Stimulated activated naive CD4-positive, alpha-beta T cell treated with Interleukin-2 at 50 U/mL for 16 hours (primary cell): ENCODE measurements around the gene SNX33.

Experiments used
- DNase-seq: peaks from one replicate; lab custom pipeline; 2025; lab: John Stamatoyannopoulos, UW

Gene SNX33

GRCh38 chr15:75641179-75641503 lies 6.6 kb upstream of the SNX33 start:
- no peak for DNase-seq

GRCh38 chr15:75641603-75642002 lies 6.1 kb upstream of the SNX33 start:
- DNase-seq, result no peak

DNA sequence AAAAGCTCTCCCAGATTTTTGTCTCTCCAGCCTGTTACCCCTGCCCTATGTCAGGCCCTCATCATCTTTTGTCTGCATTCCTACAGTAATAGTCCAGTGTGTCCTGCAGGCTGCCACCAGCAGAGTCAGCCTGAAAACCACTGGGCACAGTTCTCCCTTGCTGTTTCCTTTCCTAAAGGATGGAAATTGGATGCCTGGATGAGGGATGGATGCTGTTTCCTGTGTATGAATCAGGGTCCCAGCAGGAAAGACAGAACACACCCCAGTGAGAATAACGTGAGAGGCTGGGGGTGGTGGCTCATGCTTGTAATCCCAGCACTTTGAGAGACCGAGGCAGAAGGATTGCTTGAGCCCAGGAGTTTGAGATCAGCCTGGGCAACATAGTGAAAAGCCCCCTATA lies 3.3 kb upstream of the SNX33 start:
- no peak for DNase-seq

- DNase-seq, result no peak
Observed at GRCh38 chr15:75646112-75646943, 1.4 kb upstream of the SNX33 start.

GRCh38 chr15:75646944-75647364 lies 758 bp upstream of the SNX33 start:
- DNase-seq, result no peak

DNA sequence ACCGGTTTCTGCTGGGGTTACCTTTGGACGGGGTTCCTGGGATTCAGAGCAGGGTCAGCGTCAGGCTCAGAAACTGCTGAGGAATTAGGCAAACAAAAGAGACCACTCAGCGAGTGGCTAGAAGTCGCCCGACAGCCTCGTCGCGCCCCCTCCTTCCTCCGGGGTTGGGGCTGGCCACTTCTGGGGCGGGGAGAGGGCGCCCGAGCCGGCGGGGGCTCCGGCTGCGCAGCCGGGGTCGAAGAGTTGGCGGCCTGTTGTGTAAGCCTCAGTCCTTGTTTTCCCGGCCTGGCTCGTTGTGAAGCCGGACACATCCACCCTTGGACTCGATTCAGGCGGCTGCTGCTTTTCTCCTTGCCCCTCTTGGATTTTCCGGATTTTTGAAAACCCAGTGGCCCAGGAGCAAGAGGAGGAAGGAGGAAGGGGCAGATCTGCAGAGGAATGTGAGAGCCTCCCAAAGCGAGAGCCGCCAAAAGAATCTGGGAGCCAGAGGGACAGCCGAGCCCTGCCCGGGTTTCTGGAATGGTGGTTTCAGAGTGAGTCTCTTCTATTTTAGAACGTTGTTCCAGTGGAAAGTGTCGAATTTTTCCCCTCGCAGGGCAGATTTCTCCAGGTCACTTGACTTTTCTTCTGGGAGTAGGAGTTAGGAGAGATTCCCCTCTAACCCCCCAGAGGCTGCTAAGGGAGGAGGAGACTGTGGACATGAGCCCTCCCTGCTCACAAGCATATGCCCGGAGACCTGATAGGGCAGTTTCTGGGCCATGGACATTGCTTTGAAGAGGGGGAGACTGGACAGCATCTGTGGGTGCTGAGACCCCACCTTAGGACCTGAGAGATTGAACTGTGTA lies 666 bp downstream of the SNX33 start:
- DNase-seq, result peak; percentile 5

- no peak for DNase-seq
Observed at GRCh38 chr15:75649045-75649761, 1.5 kb downstream of the SNX33 start.

GRCh38 chr15:75649848-75650247 lies 2.1 kb downstream of the SNX33 start:
- no peak for DNase-seq

- no peak for DNase-seq
Observed at GRCh38 chr15:75650908-75651809, 3.4 kb downstream of the SNX33 start.

DNA sequence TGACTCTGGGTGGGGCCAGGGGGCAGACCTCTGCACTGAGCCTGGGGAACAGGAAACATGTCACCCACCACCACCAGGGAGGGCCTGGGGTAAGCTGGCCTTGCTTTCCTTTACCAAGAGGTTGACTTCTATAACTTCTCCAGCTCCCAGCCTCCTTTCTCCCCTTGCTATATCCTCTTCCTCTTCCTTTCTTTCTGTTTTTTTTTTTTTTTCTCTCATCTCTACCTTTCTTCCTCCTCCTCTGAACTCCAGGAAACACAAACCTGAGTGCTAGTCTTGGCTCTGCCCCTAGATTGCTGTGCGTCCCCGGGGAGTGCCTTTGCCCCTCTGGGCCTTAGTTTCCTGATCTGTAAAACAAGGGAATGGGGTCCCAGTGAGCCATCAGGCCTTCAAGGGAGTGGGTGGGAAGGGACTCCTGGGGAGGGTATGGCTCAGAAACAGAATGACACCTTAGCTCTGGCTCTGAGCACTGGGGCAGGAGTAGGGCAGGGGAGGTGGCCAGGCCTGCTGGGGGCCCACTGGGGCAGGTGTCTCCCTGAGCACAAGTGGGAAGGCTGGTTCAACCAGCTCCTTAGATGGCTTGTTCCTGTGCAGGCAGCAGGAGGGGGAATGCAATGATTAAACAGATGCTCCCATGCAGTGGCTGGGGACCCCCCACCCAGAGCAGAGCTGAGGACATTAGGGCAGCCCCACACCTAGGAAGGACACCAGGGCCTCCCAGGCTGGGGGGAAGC lies 4.3 kb downstream of the SNX33 start:
- DNase-seq, result no peak

DNA sequence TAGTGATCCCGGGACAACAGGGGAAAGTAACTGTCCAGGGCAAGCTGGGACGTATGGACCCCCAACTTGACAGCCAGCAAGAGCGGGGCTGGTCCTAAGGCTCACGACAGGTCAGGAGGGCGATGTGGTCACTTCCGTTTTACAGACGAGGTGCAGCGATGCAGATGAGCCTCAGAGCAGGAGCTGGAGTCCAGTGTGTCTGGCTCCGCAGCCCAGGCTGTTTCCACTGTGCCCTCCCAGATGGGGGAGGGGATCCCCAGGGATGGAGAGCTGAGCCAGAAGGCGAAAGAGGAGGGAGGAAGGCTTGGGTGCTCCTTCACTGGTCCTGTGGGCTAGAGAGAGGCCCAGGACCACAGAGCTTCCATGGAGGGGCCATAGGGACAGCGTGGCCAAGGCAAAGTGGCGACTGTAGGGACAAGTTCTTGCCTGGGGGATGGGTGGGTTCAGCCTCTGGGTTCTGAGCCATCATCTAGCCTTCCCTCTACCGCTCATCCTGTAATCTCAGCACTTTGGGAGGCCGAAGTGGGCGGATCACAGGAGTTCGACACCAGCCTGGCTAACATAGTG lies 5.7 kb downstream of the SNX33 start:
- DNase-seq, result no peak

- no peak for DNase-seq
Observed at GRCh38 chr15:75654201-75654907, 6.6 kb downstream of the SNX33 start.

- DNase-seq, result no peak
Observed at GRCh38 chr15:75655931-75656330, 8.2 kb downstream of the SNX33 start.

- no peak for DNase-seq
Observed at GRCh38 chr15:75656331-75656730, 8.6 kb downstream of the SNX33 start.

GRCh38 chr15:75656813-75657212 lies 9.1 kb downstream of the SNX33 start:
- DNase-seq, result no peak

GRCh38 chr15:75659141-75659771 lies 11.5 kb downstream of the SNX33 start:
- DNase-seq, result no peak

GRCh38 chr15:75659928-75660645 lies 12.4 kb downstream of the SNX33 start:
- no peak for DNase-seq

GRCh38 chr15:75661100-75661755 lies 13.5 kb downstream of the SNX33 start:
- no peak for DNase-seq
